Measurements from ENCODE around the gene HS3ST4.

The HS3ST4 gene

DNA sequence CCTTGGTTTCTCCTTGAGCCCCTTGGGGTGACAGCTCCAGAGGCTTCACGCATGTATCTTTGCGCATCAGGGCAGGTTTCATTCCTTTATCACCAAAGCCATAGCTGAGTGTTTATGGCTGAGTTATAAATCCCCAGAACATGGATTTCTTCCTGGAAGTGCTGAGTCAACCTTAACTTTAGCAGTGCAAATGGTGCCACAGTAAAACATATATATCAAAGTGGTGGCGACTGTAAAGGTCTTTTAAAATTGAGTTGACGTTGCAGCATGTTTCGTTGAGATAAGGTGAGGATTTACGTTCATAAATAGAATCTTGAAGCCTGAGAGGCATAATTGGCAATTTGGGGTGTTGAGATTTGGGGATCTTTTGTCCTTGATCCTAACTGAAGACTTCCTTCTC lies 214.1 kb downstream of the HS3ST4 start:
- no peak overlapping the region for H3K9ac ChIP-seq
- no peak overlapping the region for H3K4me3 ChIP-seq (IDR thresholded peaks at IDR 0.05; ENCODE audit: insufficient read depth, low read depth, low read length)
- TF ChIP-seq, protein P1, sequence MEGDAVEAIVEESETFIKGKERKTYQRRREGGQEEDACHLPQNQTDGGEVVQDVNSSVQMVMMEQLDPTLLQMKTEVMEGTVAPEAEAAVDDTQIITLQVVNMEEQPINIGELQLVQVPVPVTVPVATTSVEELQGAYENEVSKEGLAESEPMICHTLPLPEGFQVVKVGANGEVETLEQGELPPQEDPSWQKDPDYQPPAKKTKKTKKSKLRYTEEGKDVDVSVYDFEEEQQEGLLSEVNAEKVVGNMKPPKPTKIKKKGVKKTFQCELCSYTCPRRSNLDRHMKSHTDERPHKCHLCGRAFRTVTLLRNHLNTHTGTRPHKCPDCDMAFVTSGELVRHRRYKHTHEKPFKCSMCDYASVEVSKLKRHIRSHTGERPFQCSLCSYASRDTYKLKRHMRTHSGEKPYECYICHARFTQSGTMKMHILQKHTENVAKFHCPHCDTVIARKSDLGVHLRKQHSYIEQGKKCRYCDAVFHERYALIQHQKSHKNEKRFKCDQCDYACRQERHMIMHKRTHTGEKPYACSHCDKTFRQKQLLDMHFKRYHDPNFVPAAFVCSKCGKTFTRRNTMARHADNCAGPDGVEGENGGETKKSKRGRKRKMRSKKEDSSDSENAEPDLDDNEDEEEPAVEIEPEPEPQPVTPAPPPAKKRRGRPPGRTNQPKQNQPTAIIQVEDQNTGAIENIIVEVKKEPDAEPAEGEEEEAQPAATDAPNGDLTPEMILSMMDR (conservative IDR thresholded peaks at IDR 0.05; ENCODE audit: low read depth, low read length): no peak
- no peaks in the 10 kb centered on the region for H3K27me3 ChIP-seq (ENCODE audit: insufficient read depth, low read depth)
- H3K79me2 ChIP-seq (ENCODE audit: insufficient read depth, low read depth): no peaks in the 10 kb centered on the region
- no peaks in the 10 kb centered on the region for H4K20me1 ChIP-seq (ENCODE audit: insufficient read depth)
- no peaks in the 10 kb centered on the region for H3K4me1 ChIP-seq (ENCODE audit: low read depth, poor library complexity, severe bottlenecking)
- H2AFZ ChIP-seq (ENCODE audit: low read depth): no peak overlapping the region
- H3K4me2 ChIP-seq: no peak overlapping the region
- H3K36me3 ChIP-seq (ENCODE audit: insufficient read depth): no peaks in the 10 kb centered on the region
- H3K27ac ChIP-seq: no peak overlapping the region

DNA sequence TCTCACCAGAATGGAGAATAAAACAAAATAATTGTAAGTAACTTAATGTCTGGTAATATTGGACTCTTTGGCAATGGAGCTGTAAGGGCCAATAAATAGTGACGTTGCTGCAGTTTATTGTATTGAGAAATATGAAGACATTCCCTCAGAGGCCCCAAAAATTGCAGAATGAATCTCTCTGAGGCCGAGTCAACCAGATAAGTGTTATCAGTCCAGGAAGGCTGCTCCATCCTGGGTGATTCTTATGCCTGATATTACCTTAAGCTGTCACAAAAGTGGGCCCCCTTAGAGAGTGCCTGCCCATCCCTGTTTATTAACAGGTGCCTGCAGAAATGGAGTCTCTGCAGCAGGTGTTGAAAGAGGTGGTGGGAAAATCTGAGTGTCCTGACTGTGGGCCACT lies 219.2 kb downstream of the HS3ST4 start:
- no peak overlapping the region for H3K4me3 ChIP-seq (IDR thresholded peaks at IDR 0.05; ENCODE audit: insufficient read depth, low read depth, low read length)
- H4K20me1 ChIP-seq (ENCODE audit: insufficient read depth): no peaks in the 10 kb centered on the region

DNA sequence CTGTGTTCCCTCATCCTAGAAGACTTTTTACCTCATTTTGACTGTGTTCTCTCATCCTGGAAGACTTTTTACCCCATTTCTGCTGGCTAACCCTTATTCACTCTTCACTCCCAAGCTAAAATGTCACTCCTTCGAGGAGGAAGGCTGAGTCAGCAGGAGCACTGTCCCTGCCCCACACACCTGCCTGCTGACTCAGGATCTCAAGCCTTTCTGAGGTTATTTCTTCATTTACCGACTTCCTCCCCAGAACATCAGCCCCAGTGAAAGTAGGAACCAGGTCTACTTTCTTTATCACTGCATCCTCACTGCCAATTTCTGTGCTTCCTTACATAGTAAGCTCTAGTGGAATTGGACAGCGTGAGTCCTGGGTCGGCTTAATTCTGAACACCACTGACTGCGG lies 220.6 kb downstream of the HS3ST4 start:
- no peak overlapping the region for H3K4me2 ChIP-seq
- H4K20me1 ChIP-seq (ENCODE audit: insufficient read depth): no peaks in the 10 kb centered on the region
- H3K4me1 ChIP-seq (ENCODE audit: low read depth, poor library complexity, severe bottlenecking): no peaks in the 10 kb centered on the region
- H3K4me3 ChIP-seq (IDR thresholded peaks at IDR 0.05; ENCODE audit: insufficient read depth, low read depth, low read length): no peak overlapping the region
- no peaks in the 10 kb centered on the region for H3K79me2 ChIP-seq (ENCODE audit: insufficient read depth, low read depth)
- H2AFZ ChIP-seq (ENCODE audit: low read depth): no peak overlapping the region
- no peak overlapping the region for H3K9ac ChIP-seq
- H3K36me3 ChIP-seq (ENCODE audit: insufficient read depth): no peaks in the 10 kb centered on the region
- no peaks in the 10 kb centered on the region for H3K27me3 ChIP-seq (ENCODE audit: insufficient read depth, low read depth)
- H3K27ac ChIP-seq: no peak overlapping the region
- TF ChIP-seq, protein P1 (conservative IDR thresholded peaks at IDR 0.05; ENCODE audit: low read depth, low read length): no peak

More for the DNA sequence above, 219.2 kb downstream of the HS3ST4 start:
- Histone ChIP-seq H3K27me3 (ENCODE audit: insufficient read depth, low read depth) (no peaks in the 10 kb centered on the region), H3K27ac (no peak overlapping the region), H3K4me1 (ENCODE audit: low read depth, poor library complexity, severe bottlenecking) (no peaks in the 10 kb centered on the region), H3K4me2 (no peak overlapping the region), H3K79me2 (ENCODE audit: insufficient read depth, low read depth) (no peaks in the 10 kb centered on the region), H2AFZ (ENCODE audit: low read depth) (no peak overlapping the region), H3K36me3 (ENCODE audit: insufficient read depth) (no peaks in the 10 kb centered on the region), H3K9ac (no peak overlapping the region)
- TF ChIP-seq, protein P1 (conservative IDR thresholded peaks at IDR 0.05; ENCODE audit: low read depth, low read length): no peak

DNA sequence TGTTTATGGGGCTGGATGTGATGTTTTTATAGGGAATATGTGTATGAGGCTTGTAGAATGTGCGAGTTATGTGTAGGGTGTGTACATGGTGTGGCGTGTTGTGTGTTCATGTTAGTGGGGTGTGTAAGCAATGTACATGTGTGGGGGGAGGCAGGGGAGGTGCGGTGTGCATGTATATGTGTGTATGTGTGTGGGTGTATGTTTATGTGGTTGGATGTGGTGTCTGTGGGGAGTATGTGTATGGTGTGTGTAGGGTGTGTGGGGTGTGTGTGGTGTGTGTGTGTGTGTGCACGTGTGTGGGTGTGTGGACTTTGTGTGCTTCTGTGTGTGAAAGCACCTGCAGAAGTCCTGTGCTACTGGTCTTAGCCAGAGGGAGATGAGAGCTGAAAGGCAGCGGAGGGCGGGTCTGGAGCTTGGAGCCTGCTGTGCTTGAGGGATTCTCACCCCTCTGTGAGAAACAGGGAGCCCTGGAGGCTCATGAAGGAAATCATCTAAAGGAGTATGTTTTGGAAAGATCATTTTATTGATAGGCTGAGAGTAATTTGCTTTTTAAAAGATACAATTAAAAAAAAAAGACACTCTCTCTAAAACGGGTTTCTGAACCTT lies 222.7 kb downstream of the HS3ST4 start:
- no peaks in the 10 kb centered on the region for H4K20me1 ChIP-seq (ENCODE audit: insufficient read depth)
- H3K4me3 ChIP-seq (IDR thresholded peaks at IDR 0.05; ENCODE audit: insufficient read depth, low read depth, low read length): no peak overlapping the region
- H3K4me2 ChIP-seq: no peak overlapping the region
- no peaks in the 10 kb centered on the region for H3K27me3 ChIP-seq (ENCODE audit: insufficient read depth, low read depth)
- no peaks in the 10 kb centered on the region for H3K36me3 ChIP-seq (ENCODE audit: insufficient read depth)
- H3K4me1 ChIP-seq (ENCODE audit: low read depth, poor library complexity, severe bottlenecking): no peaks in the 10 kb centered on the region
- no peak overlapping the region for H2AFZ ChIP-seq (ENCODE audit: low read depth)
- TF ChIP-seq, protein P1 (conservative IDR thresholded peaks at IDR 0.05; ENCODE audit: low read depth, low read length): no peak
- H3K27ac ChIP-seq: no peak overlapping the region
- H3K79me2 ChIP-seq (ENCODE audit: insufficient read depth, low read depth): no peaks in the 10 kb centered on the region
- H3K9ac ChIP-seq: no peak overlapping the region
